ENCODE results near the gene CAPNS1. TPM values are rescaled to one million over a fixed set of nuclear protein-coding genes. Genes with fewer than 3 reads are reported as not detected.
"Not testable (repeated sequence)": the region's sequence is repeated elsewhere in the genome, so short reads cannot be mapped to it uniquely, and the experiment has no call there.

The CAPNS1 gene
- total and polyA plus RNA-seq, 2 of the 4 experiments (the other 2 are of a cell fraction), result 436 to 988 TPM

GRCh38 chr19:36173846-36174245, 34.0 kb downstream of the CAPNS1 start:
- H3K4ac ChIP-seq (ENCODE audit: low read depth, low read length); H3K18ac ChIP-seq (ENCODE audit: low read depth, low read length); H3K4me3 ChIP-seq (ENCODE audit: insufficient read depth, low read depth, low read length); intact Hi-C loops (cut with micrococcal nuclease); H2BK5ac ChIP-seq (ENCODE audit: low read depth, low read length, poor library complexity, severe bottlenecking); H3K4me2 ChIP-seq (ENCODE audit: low read depth, low read length); H4K8ac ChIP-seq (ENCODE audit: low read depth in 2 of 2, low read length in 2 of 2); H3K27ac ChIP-seq (ENCODE audit: insufficient read depth, low read length); H3K56ac ChIP-seq (ENCODE audit: extremely low read depth, insufficient read depth, low read length); H3K9me3 ChIP-seq (ENCODE audit: control insufficient read depth, insufficient read depth, low read length); H2BK120ac ChIP-seq (ENCODE audit: low read depth, low read length); H3K9me1 ChIP-seq (ENCODE audit: insufficient read depth, low read length); dilution Hi-C loops (cut with HindIII; ENCODE audit: low sequenced_read_pairs, unreplicated experiment); H3K36me3 ChIP-seq (ENCODE audit: control insufficient read depth, insufficient read depth, low read length); H3K14ac ChIP-seq (replicated peaks; ENCODE audit: low read depth, low read length); H4K5ac ChIP-seq (ENCODE audit: low read depth, low read length); ATAC-seq (ENCODE audit: low read depth); H4K91ac ChIP-seq (ENCODE audit: insufficient read depth, low read depth, low read length); H4K20me1 ChIP-seq (ENCODE audit: insufficient read depth, low read length); H3K23ac ChIP-seq (ENCODE audit: low read depth, low read length); H3K4me1 ChIP-seq (ENCODE audit: control insufficient read depth, insufficient read depth, low read length); H3K9ac ChIP-seq (ENCODE audit: low read depth, low read length); H2AK5ac ChIP-seq (ENCODE audit: low read depth, low read length); H3K79me1 ChIP-seq (ENCODE audit: low read depth in 1 of 2, low read length in 2 of 2); H3K27me3 ChIP-seq (ENCODE audit: control insufficient read depth, insufficient read depth, low read length); H2AK9ac ChIP-seq (replicated peaks; ENCODE audit: low read depth, low read length, poor library complexity); H2BK20ac ChIP-seq (ENCODE audit: low read depth, low read length); H2BK15ac ChIP-seq (ENCODE audit: low read depth, low read length); POLR2A ChIA-PET (ENCODE audit: unreplicated experiment); DNase-seq; BruUV-seq (replicated peaks): not testable (repeated sequence)
- in situ Hi-C loops (cut with MboI; ENCODE audit: low sequenced_read_pairs), result loop anchor here (5.0 kb wide), 1 partner anchor 47 kb away; no protein-coding TSS in a partner anchor
- CTCF ChIA-PET, result interaction anchor here (0.6 to 2.3 kb wide), 2 partner anchors 46 to 103 kb away, joined by 3 to 12 read pairs; no protein-coding TSS in a partner anchor
- no CpG with 5 or more reads among the region's 8 CpGs for WGBS, 2 experiments (ENCODE audit: extremely low coverage in 2 of 2, insufficient read length in 1 of 2)
- H2AFZ ChIP-seq (replicated peaks; ENCODE audit: low read length, poor library complexity), result peak overlapping the region; percentile 60

- H3K27ac ChIP-seq (ENCODE audit: insufficient read depth, low read length); H2BK5ac ChIP-seq (ENCODE audit: low read depth, low read length, poor library complexity, severe bottlenecking); H3K4me3 ChIP-seq (ENCODE audit: insufficient read depth, low read depth, low read length); H2BK20ac ChIP-seq (ENCODE audit: low read depth, low read length); H3K56ac ChIP-seq (ENCODE audit: extremely low read depth, insufficient read depth, low read length); H4K8ac ChIP-seq (ENCODE audit: low read depth in 2 of 2, low read length in 2 of 2); H4K91ac ChIP-seq (ENCODE audit: insufficient read depth, low read depth, low read length); H3K9ac ChIP-seq (ENCODE audit: low read depth, low read length); H3K18ac ChIP-seq (ENCODE audit: low read depth, low read length); CTCF ChIA-PET; H3K4me1 ChIP-seq (ENCODE audit: control insufficient read depth, insufficient read depth, low read length); H4K20me1 ChIP-seq (ENCODE audit: insufficient read depth, low read length); H3K14ac ChIP-seq (replicated peaks; ENCODE audit: low read depth, low read length); DNase-seq; dilution Hi-C loops (cut with HindIII; ENCODE audit: low sequenced_read_pairs, unreplicated experiment); H3K4me2 ChIP-seq (ENCODE audit: low read depth, low read length); intact Hi-C loops (cut with micrococcal nuclease); H3K36me3 ChIP-seq (ENCODE audit: control insufficient read depth, insufficient read depth, low read length); H3K4ac ChIP-seq (ENCODE audit: low read depth, low read length); H4K5ac ChIP-seq (ENCODE audit: low read depth, low read length); H3K79me1 ChIP-seq (ENCODE audit: low read depth in 1 of 2, low read length in 2 of 2); H3K9me3 ChIP-seq (ENCODE audit: control insufficient read depth, insufficient read depth, low read length); H2BK120ac ChIP-seq (ENCODE audit: low read depth, low read length); H2BK15ac ChIP-seq (ENCODE audit: low read depth, low read length); H2AFZ ChIP-seq (replicated peaks; ENCODE audit: low read length, poor library complexity); ATAC-seq (ENCODE audit: low read depth); H3K9me1 ChIP-seq (ENCODE audit: insufficient read depth, low read length); H2AK9ac ChIP-seq (replicated peaks; ENCODE audit: low read depth, low read length, poor library complexity); BruUV-seq (replicated peaks); H3K27me3 ChIP-seq (ENCODE audit: control insufficient read depth, insufficient read depth, low read length); H2AK5ac ChIP-seq (ENCODE audit: low read depth, low read length); H3K23ac ChIP-seq (ENCODE audit: low read depth, low read length): not testable (repeated sequence)
- in situ Hi-C loops (cut with MboI; ENCODE audit: low sequenced_read_pairs), result loop anchor here (25.0 kb wide), 1 partner anchor 308 kb away; the partner anchor contains the start of gene ZNF566
- no CpG with 5 or more reads among the region's 2 CpGs for WGBS, 2 experiments (ENCODE audit: extremely low coverage in 2 of 2, insufficient read length in 1 of 2)
- POLR2A ChIA-PET (ENCODE audit: unreplicated experiment), result interaction anchor here (0.7 kb wide), 1 partner anchor 37 kb away, joined by 3 read pairs; no protein-coding TSS in a partner anchor
Measured at GRCh38 chr19:36179077-36179476, 39.2 kb downstream of the CAPNS1 start.
